ENCODE results near the gene DMRT1.
"Not testable (repeated sequence)": the region's sequence is repeated elsewhere in the genome, so short reads cannot be mapped to it uniquely, and the experiment has no call there.

DMRT1 gene

DNA sequence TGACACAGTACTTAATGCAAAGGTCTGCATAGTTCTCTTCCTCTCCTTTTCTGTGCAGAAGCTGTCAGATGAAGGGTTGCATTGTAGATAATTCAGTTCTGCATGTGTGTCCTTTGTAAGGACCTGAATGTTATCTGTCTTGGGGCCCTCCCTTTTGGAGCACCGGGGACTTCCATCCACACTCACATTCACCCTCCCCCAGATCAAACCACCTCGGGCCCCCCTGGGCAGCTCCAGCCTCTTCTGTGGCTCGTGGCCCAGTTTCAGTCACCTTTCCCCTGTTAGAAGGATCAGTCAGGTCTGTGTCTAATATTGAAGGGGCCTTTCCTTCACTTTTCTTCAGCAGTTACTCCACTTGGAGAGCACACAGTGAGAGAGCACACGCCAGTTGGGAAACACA, 11.0 kb downstream of the DMRT1 start:
- DNase-seq: no peak
- intact Hi-C loops (cut with DNase I): no loop called here

DNA sequence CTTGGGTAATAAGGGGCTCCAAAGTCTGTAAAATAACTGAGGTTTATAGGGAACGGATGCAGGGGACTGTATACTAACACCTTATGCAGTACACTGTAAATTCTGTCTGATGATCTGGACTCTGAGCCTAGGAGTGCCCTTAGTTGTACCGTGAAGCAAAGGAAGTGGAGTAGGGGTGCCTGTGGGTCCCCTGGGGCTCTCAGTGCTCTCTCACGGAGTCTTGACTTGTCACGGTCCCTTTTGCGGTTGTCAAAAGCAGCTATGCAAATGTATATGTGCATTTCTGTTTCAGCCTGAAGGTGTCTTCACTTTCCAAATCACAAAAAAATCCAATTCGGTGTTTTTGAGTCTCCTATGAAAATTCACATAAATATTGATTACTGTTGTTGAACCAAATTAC, 17.8 kb downstream of the DMRT1 start:
- intact Hi-C loops (cut with DNase I): no loop called here
- no peak for DNase-seq

DNA sequence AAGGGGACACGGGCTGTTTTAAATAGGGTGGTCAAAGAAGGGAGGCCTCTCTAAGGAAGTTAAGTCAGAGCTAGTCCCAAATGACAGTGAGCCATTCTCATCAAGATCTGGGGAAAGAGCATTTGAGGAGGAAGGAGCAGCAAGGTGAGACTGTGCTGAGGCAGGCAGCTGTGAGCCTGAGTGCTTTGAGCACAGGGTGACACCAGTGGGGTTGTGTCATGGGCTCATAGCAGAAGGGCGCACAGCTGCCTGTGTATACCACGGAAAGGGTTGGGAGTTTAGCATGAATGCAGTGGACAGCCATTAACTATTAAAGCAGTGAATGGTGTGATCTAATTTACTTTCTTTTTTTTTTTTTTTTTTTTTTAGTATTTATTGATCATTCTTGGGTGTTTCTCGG, 19.2 kb downstream of the DMRT1 start:
- DNase-seq: no peak
- intact Hi-C loops (cut with DNase I): no loop called here

DNA sequence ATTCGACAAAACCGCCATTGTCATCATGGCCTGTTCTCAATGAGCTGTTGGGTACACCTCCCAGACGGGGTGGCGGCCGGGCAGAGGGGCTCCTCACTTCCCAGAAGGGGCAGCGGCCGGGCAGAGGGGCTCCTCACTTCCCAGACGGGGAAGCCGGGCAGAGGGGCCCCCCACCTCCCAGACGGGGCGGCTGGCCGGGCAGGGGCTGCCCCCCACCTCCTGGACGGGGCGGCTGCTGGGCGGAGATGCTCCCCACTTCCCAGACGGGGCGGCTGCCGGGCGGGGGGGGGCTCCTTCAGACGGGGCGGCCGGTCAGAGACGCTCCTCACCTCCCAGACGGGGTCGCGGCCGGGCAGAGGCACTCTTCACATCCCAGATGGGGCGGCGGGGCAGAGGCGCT, 20.0 kb downstream of the DMRT1 start:
- intact Hi-C loops (cut with DNase I); DNase-seq: not testable (repeated sequence)

DNA sequence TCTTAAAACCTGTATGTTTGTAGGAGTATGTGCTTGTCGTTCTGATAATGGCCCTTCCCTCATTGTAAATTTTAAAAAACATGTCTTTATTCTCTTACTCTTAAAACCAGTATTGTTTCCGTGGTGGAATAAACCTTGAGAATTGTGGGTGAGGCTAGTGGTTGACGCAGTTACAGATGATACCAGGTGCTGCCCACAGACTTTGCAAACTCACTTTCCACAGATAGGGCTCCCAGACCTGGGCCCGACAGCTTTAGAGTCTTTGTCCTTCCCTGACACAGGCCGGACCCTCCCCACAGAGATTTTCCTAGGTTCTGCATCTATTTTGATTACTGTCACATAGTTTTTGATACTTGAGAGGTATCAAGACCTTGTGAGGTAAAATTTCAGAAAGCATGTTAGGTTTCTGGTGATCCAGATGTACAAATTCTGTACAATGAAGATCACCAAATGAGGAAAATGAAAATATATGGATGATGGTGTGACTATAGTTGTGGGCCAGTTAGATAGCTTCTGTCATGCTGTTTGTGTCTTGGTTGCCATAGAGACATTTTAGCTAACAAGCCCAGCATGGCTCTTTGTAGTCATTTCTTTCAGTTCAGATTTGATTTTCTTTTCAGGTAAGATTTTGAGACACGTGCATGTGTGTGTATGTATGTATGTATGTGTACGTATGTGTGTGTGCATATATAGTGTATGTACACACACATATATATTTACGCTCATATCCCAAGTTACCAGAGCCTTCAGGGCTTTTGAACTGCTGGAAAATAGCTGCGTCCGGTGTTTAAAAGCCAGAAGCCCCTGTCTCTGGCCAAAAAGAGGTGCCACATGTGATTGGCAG, 33.8 kb downstream of the DMRT1 start:
- intact Hi-C loops (cut with DNase I): no loop called here
- DNase-seq: no peak

DNA sequence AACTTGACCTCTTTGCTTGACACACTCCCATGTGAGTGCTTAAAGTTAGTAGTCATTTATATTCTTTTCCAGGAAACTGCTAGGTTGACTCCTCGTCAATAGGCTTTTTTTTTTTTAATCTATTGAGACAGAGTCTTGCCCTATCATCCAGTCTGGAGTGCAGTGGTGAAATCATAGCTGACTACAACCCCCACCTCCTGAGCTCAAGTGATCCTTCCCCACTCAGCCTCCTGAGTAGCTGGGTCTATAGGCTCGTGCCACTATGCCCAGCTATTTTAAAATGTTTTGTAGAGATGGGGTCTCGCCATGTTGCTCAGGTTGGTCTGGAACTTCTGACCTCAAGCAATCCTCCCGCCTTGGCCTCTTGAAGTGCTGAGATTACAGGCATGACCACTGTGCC, 34.9 kb downstream of the DMRT1 start:
- no peak for DNase-seq
- intact Hi-C loops (cut with DNase I): no loop called here

DNA sequence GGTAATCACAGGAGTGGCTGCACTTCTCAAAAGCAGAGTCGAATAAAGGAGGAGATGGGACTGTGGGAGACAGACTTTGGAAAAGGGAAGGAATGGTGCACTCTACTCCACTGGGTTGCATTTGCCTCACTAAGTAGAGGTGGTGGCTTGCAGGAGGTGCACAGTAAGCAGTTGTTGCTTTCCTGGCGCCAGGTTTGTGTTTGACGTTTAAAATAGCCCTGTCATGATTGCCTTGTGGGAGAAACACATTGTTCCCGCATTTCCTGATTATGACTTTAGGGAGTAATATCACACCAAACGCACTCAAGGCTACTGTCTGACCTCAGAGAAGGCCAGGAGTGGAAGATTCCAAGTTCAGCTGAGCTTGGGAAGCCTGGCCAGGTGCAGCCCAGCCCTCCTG, 36.7 kb downstream of the DMRT1 start:
- intact Hi-C loops (cut with DNase I): no loop called here
- no peak for DNase-seq

DNA sequence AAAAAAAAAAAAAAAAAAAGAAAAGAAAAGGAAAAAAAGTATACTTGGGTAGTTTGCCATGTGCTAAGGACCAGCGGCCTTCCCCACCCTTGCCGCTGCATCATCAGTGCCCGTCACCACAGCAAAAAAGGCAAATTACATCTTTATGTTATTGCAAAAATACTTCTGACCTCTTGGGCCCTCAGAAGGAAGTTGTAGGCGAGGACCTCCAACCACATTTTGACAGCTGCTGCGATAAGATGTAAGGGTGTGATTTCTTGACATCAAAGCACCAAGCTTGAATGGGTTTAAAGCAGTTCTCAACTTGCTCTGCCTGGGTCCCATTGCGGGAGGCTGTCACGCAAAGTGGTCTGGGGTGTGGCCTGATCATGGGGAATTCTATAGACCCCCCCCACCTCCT, 39.2 kb downstream of the DMRT1 start:
- intact Hi-C loops (cut with DNase I): no loop called here
- no peak for DNase-seq

DNA sequence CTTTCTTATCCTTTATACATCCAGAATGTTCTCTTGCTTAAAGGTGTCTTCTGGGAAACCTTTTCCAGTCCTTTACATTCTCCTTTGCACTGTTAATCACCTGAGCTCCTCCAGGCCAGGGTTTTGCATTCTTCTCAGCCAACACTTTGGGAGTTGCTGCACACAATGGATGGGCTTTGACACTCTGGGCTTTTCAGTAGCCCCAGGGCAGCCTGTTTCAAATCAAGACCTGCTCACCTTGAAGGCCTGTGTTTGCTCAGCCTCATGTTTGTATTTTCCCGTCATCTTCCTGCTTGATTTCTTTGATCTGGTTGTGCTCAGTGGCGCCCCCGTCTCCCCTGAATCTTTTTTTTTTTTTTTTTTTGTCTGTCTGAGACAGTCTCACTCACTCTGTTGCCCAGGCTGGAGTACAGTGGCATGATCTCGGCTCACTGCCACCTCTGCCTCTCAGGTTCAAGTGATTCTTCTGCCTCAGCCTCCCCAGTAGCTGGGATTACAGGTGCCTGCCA, 41.0 kb downstream of the DMRT1 start:
- intact Hi-C loops (cut with DNase I): no loop called here
- no peak for DNase-seq

DNA sequence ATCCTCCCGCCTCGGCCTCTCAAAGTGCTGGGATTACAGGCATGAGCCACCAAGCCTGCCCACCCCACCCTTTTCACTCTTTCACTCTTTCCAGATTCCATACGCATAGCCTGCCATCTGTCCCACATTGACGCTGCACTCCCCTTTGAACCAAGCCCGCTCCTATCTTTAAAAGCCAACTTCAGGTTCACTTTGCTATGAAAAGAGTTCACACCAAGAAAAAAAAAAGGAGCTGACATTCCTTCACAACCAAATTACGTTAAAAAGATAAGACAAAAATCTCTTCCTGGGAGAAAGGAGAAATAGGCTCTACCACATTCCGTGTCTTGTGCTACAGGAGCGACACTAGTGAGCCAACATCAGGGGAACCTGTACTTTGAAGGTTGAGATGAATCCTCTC, 41.5 kb downstream of the DMRT1 start:
- DNase-seq: no peak
- intact Hi-C loops (cut with DNase I): no loop called here

DNA sequence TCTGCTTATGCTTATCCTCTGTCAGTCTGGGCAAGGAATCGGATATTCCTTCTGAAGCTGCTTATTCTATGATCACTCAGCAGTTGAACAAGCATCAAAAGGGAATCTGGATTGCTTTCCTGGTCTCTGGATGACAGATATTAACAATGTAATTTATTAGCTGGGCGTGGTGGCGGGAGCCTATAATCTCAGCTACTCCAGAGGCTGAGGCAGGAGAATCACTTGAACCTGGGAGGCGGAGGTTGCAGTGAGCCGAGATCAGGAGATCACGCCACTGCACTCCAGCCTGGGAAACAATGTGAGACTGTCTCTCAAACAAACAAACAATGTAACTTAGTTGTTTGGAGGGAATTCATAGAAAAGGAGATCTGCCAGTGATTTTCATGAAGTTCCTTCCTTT, 45.4 kb downstream of the DMRT1 start:
- intact Hi-C loops (cut with DNase I): no loop called here
- DNase-seq: no peak

DNA sequence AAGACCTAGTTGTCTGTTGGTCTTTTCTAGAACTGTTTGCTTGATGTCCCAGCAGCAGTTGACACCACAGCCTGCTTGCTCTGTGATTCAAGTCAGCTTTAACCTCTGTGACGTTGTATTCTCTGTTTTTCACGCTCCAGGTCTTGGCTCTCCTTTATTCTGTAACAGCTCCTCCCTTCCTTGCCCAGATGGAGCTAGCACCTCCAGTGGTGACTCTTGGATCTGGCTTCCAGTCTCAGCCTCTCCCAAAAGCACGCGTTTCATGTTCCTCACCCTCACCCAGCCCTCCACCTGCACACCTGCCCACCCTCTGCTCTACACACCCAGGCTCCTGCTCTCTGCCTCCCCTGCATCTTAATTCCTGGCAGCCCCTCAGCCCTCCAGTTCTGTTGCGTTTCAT, 50.6 kb downstream of the DMRT1 start:
- intact Hi-C loops (cut with DNase I): loop anchor here (2.0 to 10.0 kb wide), 2 partner anchors 119 to 723 kb away; no protein-coding TSS in a partner anchor
- no peak for DNase-seq

DNA sequence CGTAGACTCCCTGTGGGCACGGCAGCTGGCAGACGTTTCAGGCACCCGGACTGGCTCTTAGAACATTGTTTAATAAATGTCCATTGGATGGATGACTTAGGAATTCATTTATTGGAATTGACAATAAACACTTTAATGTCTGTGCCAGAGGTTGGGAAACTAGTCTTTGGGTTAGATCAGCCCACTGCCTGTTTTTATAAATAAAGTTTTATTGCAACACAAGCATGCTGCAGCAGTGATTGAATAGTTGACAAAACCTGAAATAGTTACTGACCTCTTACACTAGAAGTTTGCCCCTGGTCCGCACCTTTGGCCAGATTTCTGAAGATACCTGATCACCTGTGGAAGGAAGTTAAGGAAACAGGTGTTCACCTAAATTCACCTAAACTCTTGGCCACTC, 51.6 kb downstream of the DMRT1 start:
- intact Hi-C loops (cut with DNase I): loop anchor here (2.0 to 10.0 kb wide), 2 partner anchors 118 to 722 kb away; no protein-coding TSS in a partner anchor
- no peak for DNase-seq

DNA sequence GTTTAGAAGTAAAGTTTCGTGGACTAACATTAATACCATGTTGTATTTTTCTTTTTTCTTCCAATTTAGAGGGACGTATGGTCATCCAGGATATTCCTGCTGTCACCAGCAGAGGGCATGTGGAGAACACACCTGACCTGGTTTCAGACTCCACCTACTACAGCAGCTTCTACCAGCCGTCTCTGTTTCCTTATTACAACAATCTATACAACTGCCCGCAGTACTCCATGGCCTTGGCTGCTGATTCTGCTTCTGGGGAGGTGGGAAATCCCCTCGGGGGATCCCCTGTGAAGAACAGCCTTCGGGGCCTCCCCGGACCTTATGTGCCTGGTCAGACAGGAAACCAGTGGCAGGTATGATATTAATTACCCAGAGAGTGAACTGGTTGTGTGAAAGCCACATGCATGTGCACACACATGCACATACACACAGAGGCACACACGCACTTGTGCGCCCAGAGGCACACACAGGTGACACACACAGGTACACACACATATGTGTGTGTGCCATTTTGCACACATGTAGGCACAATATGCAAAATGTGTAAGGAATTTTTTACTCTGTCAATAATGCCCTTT, 52.4 kb downstream of the DMRT1 start:
- peak in 6 of 10 donors; percentile 12 to 83 (median 36) for DNase-seq
- intact Hi-C loops (cut with DNase I): loop anchor here (2.0 to 10.0 kb wide), 2 partner anchors 117 to 721 kb away; no protein-coding TSS in a partner anchor

DNA sequence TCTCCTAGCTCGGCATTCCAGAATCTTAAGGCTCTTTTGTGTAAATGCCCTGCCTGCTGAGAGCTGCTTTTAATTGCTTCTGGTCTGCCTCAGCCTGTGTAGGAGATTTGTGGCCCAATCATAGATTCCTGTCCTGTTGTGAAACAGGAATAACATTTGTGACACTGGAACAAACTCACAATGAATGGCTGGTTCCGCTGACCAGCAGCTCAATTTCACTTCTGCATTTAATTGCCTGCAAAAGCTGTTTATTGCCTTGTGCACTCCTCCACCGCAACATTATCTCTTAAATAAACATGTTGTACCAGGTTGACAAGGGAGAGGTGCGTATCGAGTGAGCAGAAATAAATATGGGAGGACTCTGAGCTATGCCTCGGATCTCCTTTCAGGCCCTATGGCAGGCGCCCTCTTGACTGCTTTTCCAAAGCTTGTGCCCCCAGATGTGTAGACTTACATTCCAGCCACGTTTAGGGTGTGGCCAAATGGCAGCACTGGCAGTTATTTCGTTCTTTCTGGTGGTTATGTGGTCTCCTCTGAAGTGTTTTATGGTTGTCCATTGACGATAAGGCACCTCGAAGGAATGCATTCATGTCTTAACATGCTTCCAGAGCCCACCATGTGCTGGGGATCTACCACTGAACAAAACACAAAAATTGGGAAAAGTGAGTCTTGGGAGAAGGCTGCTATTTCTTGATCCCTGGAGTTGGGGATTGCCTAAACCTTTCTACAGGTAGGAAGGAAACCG, 58.1 kb downstream of the DMRT1 start:
- no peak for DNase-seq
- intact Hi-C loops (cut with DNase I): loop anchor here (10.0 kb wide), 1 partner anchor 715 kb away; no protein-coding TSS in a partner anchor

DNA sequence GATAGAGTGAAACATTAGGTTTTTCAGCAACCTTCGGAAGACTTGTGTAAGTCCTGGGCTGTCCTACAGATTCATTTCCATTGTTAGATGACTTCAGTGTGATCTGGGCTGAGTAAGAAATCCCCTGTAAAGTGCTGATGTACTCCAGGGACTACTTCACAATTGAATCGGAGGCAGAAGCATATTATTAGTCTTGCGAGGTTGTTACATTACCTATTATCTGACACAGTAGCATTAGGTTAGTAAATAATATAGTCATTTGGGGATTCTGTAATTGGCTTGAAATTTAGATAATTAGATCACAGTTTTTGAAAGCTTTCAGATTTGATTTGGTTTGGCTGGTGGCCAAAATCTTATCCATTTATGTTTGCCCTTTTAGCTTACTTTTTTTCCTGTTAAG, 62.4 kb downstream of the DMRT1 start:
- intact Hi-C loops (cut with DNase I): no loop called here
- DNase-seq: no peak

DNA sequence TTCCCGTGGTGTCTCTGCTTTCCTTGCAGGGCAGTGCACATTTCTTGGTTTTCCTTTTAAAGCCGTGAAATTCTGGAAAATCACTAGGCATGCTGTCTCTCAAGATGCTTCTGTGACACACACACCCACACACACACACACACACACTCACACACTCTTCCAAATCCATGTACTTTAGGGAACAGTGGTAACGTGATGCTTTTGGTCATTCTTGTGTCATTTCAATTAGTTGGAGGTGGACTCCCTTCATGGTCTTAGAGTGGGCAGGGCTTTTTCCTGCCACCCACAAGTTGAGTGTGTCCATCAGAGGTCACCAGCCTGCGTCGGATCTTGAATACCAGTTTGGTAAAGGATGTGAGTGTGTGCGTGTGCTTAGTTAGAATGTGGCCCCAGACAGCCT, 64.4 kb downstream of the DMRT1 start:
- intact Hi-C loops (cut with DNase I): no loop called here
- no peak for DNase-seq

DNA sequence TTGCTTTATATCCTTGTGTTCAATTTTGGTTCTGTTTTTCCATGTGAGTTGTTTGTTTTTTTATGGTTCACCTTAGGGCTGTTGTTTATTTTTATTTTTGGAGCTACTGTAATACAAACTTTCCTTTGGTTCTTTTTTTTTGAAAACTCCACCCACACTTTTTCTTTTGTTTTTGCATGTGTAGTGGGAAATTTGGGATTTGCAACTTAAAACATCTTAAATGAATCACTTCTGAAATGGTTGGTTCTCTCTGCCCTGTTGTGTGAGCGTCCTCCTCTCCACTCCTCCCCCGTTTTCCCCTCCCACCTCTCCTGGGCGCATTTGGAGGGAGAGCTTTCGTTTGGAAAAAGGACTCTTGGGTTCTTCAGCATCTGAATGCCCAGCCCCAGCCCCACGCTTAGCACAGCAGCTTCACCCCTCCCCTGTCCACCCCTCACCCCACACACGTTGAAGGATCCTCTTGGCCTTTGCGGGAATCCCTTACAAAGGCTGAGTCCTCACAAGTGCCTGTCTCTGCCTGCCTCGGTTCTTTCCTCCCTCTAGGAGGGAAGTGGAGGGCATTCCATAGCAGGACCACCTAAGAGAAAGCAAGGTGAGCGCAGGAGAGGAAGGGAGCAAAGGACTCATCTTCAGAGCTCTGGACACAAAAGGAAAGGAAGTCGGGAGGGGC, 67.2 kb downstream of the DMRT1 start:
- intact Hi-C loops (cut with DNase I): no loop called here
- no peak for DNase-seq

DNA sequence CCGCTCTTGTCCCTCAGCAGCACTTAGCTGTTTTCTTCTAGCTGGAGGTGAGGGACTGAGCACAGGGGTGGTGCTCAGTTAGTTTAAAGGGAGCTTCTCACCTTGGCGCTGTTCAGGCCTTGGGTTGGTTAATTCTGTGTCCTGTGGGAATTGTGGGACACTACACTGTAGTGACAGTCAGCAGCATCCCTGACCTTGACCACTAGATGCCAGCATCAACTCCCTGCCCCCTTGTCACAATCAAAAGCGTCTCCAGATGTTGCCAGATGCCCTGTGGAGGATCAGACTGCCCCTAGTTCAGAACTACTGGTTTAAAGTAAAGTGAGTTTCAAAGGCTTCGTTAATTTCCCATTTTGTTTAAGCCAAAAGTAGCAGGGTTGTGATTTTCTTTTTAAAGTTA, 69.5 kb downstream of the DMRT1 start:
- no peak for DNase-seq
- intact Hi-C loops (cut with DNase I): no loop called here

DNA sequence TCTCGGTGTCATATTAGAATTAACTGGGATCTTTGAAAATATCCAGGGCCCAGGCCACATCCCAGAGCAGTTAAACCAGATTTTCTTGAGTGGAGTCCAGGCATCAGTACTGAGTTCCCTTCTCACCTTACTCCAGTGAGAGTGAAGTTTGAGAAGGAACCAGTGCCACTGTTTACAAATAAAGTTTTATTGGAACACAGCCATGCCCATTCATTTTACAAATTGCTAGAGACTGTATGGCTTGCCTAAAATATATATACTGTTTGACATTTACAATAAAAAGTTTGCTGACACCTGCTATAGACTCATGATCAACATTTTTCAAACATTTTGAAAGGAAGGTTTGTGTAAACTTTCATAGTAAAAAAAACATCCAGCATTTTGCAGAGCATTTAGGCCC, 71.3 kb downstream of the DMRT1 start:
- intact Hi-C loops (cut with DNase I): no loop called here
- DNase-seq: no peak

DNA sequence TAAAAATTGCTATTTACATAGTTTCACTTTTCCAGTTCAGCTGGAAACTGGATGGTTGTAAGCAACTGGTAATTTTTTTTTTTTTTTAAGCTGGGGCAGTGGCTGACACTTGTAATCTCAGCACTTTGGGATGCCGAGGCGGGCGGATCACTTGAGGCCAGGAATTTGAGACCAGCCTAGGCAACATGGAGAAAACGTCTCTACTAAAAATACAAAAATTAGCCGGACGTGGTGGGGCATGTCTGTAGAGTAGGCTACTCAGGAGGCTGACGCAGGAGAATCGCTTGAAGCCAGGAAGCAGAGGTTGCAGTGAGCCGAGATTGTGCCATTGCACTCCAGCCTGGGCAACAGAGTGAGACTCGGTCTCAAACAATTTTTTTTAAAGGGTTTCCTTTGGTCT, 72.0 kb downstream of the DMRT1 start:
- DNase-seq; intact Hi-C loops (cut with DNase I): not testable (repeated sequence)
